ENCODE data around the gene UBE2M. TPM values are rescaled to one million over a fixed set of nuclear protein-coding genes. Genes with fewer than 3 reads are reported as not detected.

UBE2M gene
- total RNA-seq, 4 donors from 2014 or later: 17.2 to 28.5 (median 20.3) TPM

GRCh38 chr19:58516964-58517833 is 41.2 kb downstream of the UBE2M start:
- intact Hi-C loops (cut with DNase I): no loop called here
- Histone ChIP-seq H3K4me1 (peaks cover 30 to 38% of the 10 kb centered on the region in 2 donors), H3K27ac (no peak overlapping the region), H3K27me3 (no peaks in the 10 kb centered on the region), H3K4me3 (replicated peaks in 1 of 3) (no peak overlapping the region), H3K9me3 (no peaks in the 10 kb centered on the region), H3K36me3 (peaks cover 14 to 15% of the 10 kb centered on the region in 2 donors)
- no peak for DNase-seq
- TF ChIP-seq CTCF (IDR thresholded peaks at IDR 0.05) (no peak), POLR2A (IDR thresholded peaks at IDR 0.05) (no peak)
- 90 to 95% methylated on average over 34 to 60 of the region's 65 CpGs for WGBS, 2 donors

- DNase-seq: no peak
- Histone ChIP-seq H3K36me3 (peaks cover 14 to 15% of the 10 kb centered on the region in 2 donors), H3K9me3 (no peaks in the 10 kb centered on the region), H3K27ac (no peak overlapping the region), H3K4me3 (replicated peaks in 1 of 3) (no peak overlapping the region), H3K27me3 (no peaks in the 10 kb centered on the region), H3K4me1 (peaks cover 30 to 38% of the 10 kb centered on the region in 2 donors)
- WGBS, 2 donors: 88 to 91% methylated on average over 25 of the region's 25 CpGs
- intact Hi-C loops (cut with DNase I): no loop called here
- TF ChIP-seq CTCF (IDR thresholded peaks at IDR 0.05) (no peak), POLR2A (IDR thresholded peaks at IDR 0.05) (no peak)
Measured at GRCh38 chr19:58516246-58516836, 42.1 kb downstream of the UBE2M start.

DNA sequence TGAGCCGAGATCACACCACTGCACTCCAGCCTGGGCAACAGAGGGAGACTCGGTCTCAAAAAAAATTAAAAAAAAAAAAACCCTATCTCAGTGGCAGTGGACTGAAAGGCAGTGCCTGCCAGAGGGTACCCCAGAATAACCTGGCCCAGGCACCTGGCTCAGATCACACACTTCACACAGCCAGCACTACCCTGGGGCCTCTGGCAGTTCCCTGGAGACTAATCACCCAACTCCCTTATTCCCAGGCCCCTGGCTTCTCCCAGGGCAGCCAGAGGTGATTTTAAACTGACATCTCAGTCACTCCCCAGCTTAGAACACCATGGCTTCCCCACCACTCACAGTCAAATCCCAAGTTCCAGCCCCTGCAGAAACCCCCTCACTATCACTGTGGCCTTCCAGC is 43.2 kb downstream of the UBE2M start:
- no peak overlapping the region for H3K27ac ChIP-seq
- no peak overlapping the region for H3K4me3 ChIP-seq (replicated peaks in 1 of 3)
- H3K9me3 ChIP-seq: no peaks in the 10 kb centered on the region
- H3K36me3 ChIP-seq: peaks cover 14 to 15% of the 10 kb centered on the region in 2 donors
- H3K27me3 ChIP-seq: no peaks in the 10 kb centered on the region
- TF ChIP-seq POLR2A (IDR thresholded peaks at IDR 0.05): no peak
- no peak for TF ChIP-seq CTCF (IDR thresholded peaks at IDR 0.05)
- peaks cover 27 to 33% of the 10 kb centered on the region in 2 donors for H3K4me1 ChIP-seq
- intact Hi-C loops (cut with DNase I): no loop called here
- DNase-seq: no peak
- WGBS, 2 donors: 97 to 100% methylated on average over 2 of the region's 2 CpGs

GRCh38 chr19:58514564-58515022 is 43.8 kb downstream of the UBE2M start:
- no peak for TF ChIP-seq POLR2A (IDR thresholded peaks at IDR 0.05)
- no peak for TF ChIP-seq CTCF (IDR thresholded peaks at IDR 0.05)
- H3K36me3 ChIP-seq: peaks cover 14 to 15% of the 10 kb centered on the region in 2 donors
- DNase-seq: no peak
- no peaks in the 10 kb centered on the region for H3K27me3 ChIP-seq
- peaks cover 24 to 31% of the 10 kb centered on the region in 2 donors for H3K4me1 ChIP-seq
- peak overlapping the region in 2 of 3 donors; percentile 73 to 84 for H3K27ac ChIP-seq
- WGBS, 2 donors: 60 to 73% methylated on average over 3 of the region's 3 CpGs
- peak overlapping the region in 1 of 3 donors; percentile 28 for H3K4me3 ChIP-seq (replicated peaks in 1 of 3)
- intact Hi-C loops (cut with DNase I): no loop called here
- no peaks in the 10 kb centered on the region for H3K9me3 ChIP-seq

Measured in thyroid gland (tissue), 4 donors.